ENCODE measurements around the gene TRAK2. TPM values are rescaled to one million over a fixed set of nuclear protein-coding genes. Genes with fewer than 3 reads are reported as not detected.

TRAK2 gene
- total and polyA plus RNA-seq, 2 experiments from 2014 or later, result 6.7 to 17.0 TPM

- Mint-ChIP-seq H3K27me3 (ENCODE audit: insufficient read depth, low read depth, poor library complexity) (no peaks in the 10 kb centered on the region), H3K4me1 (no peaks in the 10 kb centered on the region), H3K36me3 (ENCODE audit: low read depth) (no peaks in the 10 kb centered on the region), H3K27ac (no peak overlapping the region), H3K9me3 (no peaks in the 10 kb centered on the region), H3K4me3 (no peak overlapping the region)
- Histone ChIP-seq H3K27ac (ENCODE audit: low read depth) (no peak overlapping the region), H3K4me3 (no peak overlapping the region), H3K27me3 (ENCODE audit: insufficient read depth) (no peaks in the 10 kb centered on the region), H3K9me2 (ENCODE audit: insufficient read depth) (no peaks in the 10 kb centered on the region), H3K4me2 (peak overlapping the region; percentile 37; the same call in 1 of the 2 replicates), H2AFZ (no peak overlapping the region), H3F3A (replicated peaks; ENCODE audit: low read depth) (no peaks in the 10 kb centered on the region), H3K36me3 (ENCODE audit: insufficient read depth) (no peaks in the 10 kb centered on the region), H3K4me1 (ENCODE audit: insufficient read depth) (peaks cover 16% of the 10 kb centered on the region), H3K79me2 (replicated peaks; ENCODE audit: insufficient read depth) (0 out of 2 replicates have a peak, but pooled peaks cover 5% of the 10 kb centered on the region), H4K20me1 (replicated peaks; ENCODE audit: insufficient read depth) (no peaks in the 10 kb centered on the region)
- ATAC-seq, result no peak
- peak; percentile 2 for DNase-seq (ENCODE audit: low spot score)
- TF ChIP-seq, protein P1, sequence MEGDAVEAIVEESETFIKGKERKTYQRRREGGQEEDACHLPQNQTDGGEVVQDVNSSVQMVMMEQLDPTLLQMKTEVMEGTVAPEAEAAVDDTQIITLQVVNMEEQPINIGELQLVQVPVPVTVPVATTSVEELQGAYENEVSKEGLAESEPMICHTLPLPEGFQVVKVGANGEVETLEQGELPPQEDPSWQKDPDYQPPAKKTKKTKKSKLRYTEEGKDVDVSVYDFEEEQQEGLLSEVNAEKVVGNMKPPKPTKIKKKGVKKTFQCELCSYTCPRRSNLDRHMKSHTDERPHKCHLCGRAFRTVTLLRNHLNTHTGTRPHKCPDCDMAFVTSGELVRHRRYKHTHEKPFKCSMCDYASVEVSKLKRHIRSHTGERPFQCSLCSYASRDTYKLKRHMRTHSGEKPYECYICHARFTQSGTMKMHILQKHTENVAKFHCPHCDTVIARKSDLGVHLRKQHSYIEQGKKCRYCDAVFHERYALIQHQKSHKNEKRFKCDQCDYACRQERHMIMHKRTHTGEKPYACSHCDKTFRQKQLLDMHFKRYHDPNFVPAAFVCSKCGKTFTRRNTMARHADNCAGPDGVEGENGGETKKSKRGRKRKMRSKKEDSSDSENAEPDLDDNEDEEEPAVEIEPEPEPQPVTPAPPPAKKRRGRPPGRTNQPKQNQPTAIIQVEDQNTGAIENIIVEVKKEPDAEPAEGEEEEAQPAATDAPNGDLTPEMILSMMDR (conservative IDR thresholded peaks at IDR 0.05; ENCODE audit: low read depth in 2 of 2), result no peak
- no peak for TF ChIP-seq POLR2AphosphoS5 (IDR thresholded peaks at IDR 0.05; ENCODE audit: low read depth)
- no peak for TF ChIP-seq ZNF331 (CRISPR knock-in tag; IDR thresholded peaks at IDR 0.05; ENCODE audit: low read depth)
- TF ChIP-seq REST (IDR thresholded peaks at IDR 0.05; ENCODE audit: unreplicated experiment), result no peak
- no peak for TF ChIP-seq JUNB (IDR thresholded peaks at IDR 0.05; ENCODE audit: unreplicated experiment)
- TF ChIP-seq NANOG (IDR thresholded peaks at IDR 0.05; ENCODE audit: borderline replicate concordance), result no peak
- TF ChIP-seq STAT1 (IDR thresholded peaks at IDR 0.05; ENCODE audit: unreplicated experiment), result no peak
These were observed 37.7 kb downstream of the TRAK2 start for GRCh38 chr2:201413552-201413951.

- H3K4me1 Mint-ChIP-seq, result no peaks in the 10 kb centered on the region
- H3K9me3 Mint-ChIP-seq, result no peaks in the 10 kb centered on the region
- Histone ChIP-seq H3K9me2 (ENCODE audit: insufficient read depth) (no peaks in the 10 kb centered on the region), H3K4me3 (no peak overlapping the region), H2AFZ (no peak overlapping the region), H4K20me1 (replicated peaks; ENCODE audit: insufficient read depth) (no peaks in the 10 kb centered on the region), H3K79me2 (replicated peaks; ENCODE audit: insufficient read depth) (0 out of 2 replicates have a peak, but pooled peaks cover 5% of the 10 kb centered on the region), H3K4me2 (0 out of 2 replicates have a peak overlapping the region, but pooled peaks have one; percentile 37), H3K27ac (ENCODE audit: low read depth) (no peak overlapping the region), H3K36me3 (ENCODE audit: insufficient read depth) (no peaks in the 10 kb centered on the region), H3K4me1 (ENCODE audit: insufficient read depth) (peaks cover 16% of the 10 kb centered on the region), H3K27me3 (ENCODE audit: insufficient read depth) (no peaks in the 10 kb centered on the region), H3F3A (replicated peaks; ENCODE audit: low read depth) (no peaks in the 10 kb centered on the region)
- no peaks in the 10 kb centered on the region for H3K27me3 Mint-ChIP-seq (ENCODE audit: insufficient read depth, low read depth, poor library complexity)
- no peak overlapping the region for H3K4me3 Mint-ChIP-seq
- no peak overlapping the region for H3K27ac Mint-ChIP-seq
- ATAC-seq (peak; percentile 74), DNase-seq (ENCODE audit: low spot score) (peak; percentile 27)
- H3K36me3 Mint-ChIP-seq (ENCODE audit: low read depth), result no peaks in the 10 kb centered on the region
- TF ChIP-seq ZNF114 (CRISPR knock-in tag; IDR thresholded peaks at IDR 0.05) (no peak), CREB1 (CRISPR knock-in tag; IDR thresholded peaks at IDR 0.05; ENCODE audit: low read depth) (no peak), EZH2 (IDR thresholded peaks at IDR 0.05; ENCODE audit: low read depth, unreplicated experiment) (no peak)
- TF ChIP-seq, protein P2, sequence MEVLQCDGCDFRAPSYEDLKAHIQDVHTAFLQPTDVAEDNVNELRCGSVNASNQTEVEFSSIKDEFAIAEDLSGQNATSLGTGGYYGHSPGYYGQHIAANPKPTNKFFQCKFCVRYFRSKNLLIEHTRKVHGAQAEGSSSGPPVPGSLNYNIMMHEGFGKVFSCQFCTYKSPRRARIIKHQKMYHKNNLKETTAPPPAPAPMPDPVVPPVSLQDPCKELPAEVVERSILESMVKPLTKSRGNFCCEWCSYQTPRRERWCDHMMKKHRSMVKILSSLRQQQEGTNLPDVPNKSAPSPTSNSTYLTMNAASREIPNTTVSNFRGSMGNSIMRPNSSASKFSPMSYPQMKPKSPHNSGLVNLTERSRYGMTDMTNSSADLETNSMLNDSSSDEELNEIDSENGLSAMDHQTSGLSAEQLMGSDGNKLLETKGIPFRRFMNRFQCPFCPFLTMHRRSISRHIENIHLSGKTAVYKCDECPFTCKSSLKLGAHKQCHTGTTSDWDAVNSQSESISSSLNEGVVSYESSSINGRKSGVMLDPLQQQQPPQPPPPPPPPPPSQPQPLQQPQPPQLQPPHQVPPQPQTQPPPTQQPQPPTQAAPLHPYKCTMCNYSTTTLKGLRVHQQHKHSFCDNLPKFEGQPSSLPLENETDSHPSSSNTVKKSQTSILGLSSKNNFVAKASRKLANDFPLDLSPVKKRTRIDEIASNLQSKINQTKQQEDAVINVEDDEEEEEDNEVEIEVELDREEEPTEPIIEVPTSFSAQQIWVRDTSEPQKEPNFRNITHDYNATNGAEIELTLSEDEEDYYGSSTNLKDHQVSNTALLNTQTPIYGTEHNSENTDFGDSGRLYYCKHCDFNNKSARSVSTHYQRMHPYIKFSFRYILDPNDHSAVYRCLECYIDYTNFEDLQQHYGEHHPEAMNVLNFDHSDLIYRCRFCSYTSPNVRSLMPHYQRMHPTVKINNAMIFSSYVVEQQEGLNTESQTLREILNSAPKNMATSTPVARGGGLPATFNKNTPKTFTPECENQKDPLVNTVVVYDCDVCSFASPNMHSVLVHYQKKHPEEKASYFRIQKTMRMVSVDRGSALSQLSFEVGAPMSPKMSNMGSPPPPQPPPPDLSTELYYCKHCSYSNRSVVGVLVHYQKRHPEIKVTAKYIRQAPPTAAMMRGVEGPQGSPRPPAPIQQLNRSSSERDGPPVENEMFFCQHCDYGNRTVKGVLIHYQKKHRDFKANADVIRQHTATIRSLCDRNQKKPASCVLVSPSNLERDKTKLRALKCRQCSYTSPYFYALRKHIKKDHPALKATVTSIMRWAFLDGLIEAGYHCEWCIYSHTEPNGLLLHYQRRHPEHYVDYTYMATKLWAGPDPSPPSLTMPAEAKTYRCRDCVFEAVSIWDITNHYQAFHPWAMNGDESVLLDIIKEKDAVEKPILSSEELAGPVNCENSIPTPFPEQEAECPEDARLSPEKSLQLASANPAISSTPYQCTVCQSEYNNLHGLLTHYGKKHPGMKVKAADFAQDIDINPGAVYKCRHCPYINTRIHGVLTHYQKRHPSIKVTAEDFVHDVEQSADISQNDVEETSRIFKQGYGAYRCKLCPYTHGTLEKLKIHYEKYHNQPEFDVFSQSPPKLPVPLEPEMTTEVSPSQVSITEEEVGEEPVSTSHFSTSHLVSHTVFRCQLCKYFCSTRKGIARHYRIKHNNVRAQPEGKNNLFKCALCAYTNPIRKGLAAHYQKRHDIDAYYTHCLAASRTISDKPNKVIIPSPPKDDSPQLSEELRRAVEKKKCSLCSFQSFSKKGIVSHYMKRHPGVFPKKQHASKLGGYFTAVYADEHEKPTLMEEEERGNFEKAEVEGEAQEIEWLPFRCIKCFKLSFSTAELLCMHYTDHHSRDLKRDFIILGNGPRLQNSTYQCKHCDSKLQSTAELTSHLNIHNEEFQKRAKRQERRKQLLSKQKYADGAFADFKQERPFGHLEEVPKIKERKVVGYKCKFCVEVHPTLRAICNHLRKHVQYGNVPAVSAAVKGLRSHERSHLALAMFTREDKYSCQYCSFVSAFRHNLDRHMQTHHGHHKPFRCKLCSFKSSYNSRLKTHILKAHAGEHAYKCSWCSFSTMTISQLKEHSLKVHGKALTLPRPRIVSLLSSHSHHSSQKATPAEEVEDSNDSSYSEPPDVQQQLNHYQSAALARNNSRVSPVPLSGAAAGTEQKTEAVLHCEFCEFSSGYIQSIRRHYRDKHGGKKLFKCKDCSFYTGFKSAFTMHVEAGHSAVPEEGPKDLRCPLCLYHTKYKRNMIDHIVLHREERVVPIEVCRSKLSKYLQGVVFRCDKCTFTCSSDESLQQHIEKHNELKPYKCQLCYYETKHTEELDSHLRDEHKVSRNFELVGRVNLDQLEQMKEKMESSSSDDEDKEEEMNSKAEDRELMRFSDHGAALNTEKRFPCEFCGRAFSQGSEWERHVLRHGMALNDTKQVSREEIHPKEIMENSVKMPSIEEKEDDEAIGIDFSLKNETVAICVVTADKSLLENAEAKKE (CRISPR knock-in tag; IDR thresholded peaks at IDR 0.05), result no peak
These were observed 38.1 kb downstream of the TRAK2 start for GRCh38 chr2:201413143-201413542.

Data from GM23338 (cell line).